ENCODE results near the gene CIB4. TPM values are rescaled to one million over a fixed set of nuclear protein-coding genes. Genes with fewer than 3 reads are reported as not detected.

CIB4 gene
- total and polyA plus RNA-seq, 2 donors (not counting 1 experiment from before 2014, with no cell fraction given), result not detected

DNA sequence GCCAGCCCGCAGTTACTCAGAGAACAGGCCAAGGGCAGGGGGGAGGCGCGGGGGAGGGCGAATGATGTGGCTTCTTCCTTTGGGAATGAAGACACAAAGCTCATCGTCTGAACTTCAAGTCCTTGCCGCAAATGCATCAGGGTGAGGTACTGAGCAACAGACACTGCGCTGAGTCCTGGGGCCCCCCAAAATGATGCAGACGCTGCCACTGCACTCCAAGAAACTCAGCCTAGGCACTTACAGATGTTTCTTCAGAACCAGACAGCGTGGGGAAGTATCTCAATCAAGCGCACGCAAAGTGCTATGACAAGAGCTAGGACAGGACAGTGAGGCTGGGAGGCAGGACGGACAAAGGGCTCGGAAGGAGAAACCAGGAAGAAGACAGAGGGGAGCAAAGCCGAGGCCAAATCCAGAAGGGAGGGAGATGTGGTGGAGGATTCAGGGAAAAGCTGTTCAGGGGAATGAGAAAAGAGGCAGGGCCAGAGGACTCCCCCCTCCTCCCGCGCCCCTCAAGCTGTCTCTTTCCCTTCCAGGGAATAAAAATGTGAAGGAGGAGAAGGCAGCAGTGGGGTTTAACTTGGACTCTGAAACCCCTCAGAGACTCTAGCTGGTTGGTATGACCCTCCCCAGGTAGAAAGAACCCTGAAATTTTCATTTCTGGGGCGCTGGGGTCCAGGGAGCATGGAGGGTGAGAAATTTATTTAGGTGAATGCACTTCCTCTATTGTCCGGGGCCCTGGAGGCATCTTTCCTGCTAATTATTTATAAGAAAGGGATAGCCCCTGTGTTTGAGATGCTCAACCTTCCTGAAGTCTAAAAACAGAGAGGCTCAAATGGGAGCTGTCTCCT lies 34.9 kb downstream of the CIB4 start:
- H3K9me3 ChIP-seq (ENCODE audit: control extremely low read depth in 1 of 3, control insufficient read depth in 2 of 3, insufficient read depth in 1 of 3, low read length in 2 of 3), result peaks cover 0 to 6% (median 0%) of the 10 kb centered on the region in 3 donors
- peaks cover 0 to 4% (median 1%) of the 10 kb centered on the region in 4 experiments for H3K27me3 ChIP-seq (replicated peaks in 1 of 4; ENCODE audit: control extremely low read depth in 1 of 4, control insufficient read depth in 3 of 4, insufficient read depth in 4 of 4, low read length in 3 of 4)
- Mint-ChIP-seq H3K9me3 (ENCODE audit: insufficient read depth) (peaks cover 3% of the 10 kb centered on the region), H3K27me3 (peaks cover 19% of the 10 kb centered on the region), H3K27ac (no peak overlapping the region), H3K4me1 (peaks cover 14% of the 10 kb centered on the region), H3K4me3 (no peak overlapping the region)
- intact Hi-C loops (cut with micrococcal nuclease), result no loop called here
- H3K4me3 ChIP-seq (ENCODE audit: control extremely low read depth in 1 of 5, extremely low read depth in 1 of 5, insufficient read depth in 1 of 5, low read depth in 2 of 5, low read length in 4 of 5), result no peak overlapping the region
- no peak overlapping the region for H3K4me2 ChIP-seq (replicated peaks; ENCODE audit: low read depth, low read length, poor library complexity, severe bottlenecking)
- H3K79me2 ChIP-seq (ENCODE audit: control insufficient read depth, insufficient read depth, low read length), result no peaks in the 10 kb centered on the region
- no peak overlapping the region for H3K27ac ChIP-seq (ENCODE audit: low read length in 2 of 2)
- ATAC-seq (ENCODE audit: low read depth) (no peak), DNase-seq (no peak)
- H3K36me3 ChIP-seq (replicated peaks in 1 of 2; ENCODE audit: control extremely low read depth in 1 of 2, control insufficient read depth in 1 of 2, extremely low read depth in 1 of 2, insufficient read depth in 2 of 2, low read length in 1 of 2), result no peaks in the 10 kb centered on the region
- 83% methylated on average over 16 of the region's 18 CpGs for WGBS (ENCODE audit: insufficient coverage)
- no peak overlapping the region for H2AFZ ChIP-seq (ENCODE audit: insufficient read depth, low read depth, low read length, poor library complexity, severe bottlenecking)
- ChIA-PET POLR2A (no interaction called here), CTCF (interaction anchor here (0.6 to 4.1 kb wide), 7 partner anchors 9 to 248 kb away, joined by 3 to 26 read pairs (median 3); no protein-coding TSS in a partner anchor)
- H3K9ac ChIP-seq (ENCODE audit: low read length), result no peak overlapping the region
- no peaks in the 10 kb centered on the region for H4K20me1 ChIP-seq (ENCODE audit: control insufficient read depth, insufficient read depth, low read length, poor library complexity, severe bottlenecking)
- H3K4me1 ChIP-seq (ENCODE audit: control insufficient read depth in 2 of 2, insufficient read depth in 2 of 2, low read length in 2 of 2), result peaks cover 7 to 18% of the 10 kb centered on the region in 2 donors
- TF ChIP-seq, protein P1, sequence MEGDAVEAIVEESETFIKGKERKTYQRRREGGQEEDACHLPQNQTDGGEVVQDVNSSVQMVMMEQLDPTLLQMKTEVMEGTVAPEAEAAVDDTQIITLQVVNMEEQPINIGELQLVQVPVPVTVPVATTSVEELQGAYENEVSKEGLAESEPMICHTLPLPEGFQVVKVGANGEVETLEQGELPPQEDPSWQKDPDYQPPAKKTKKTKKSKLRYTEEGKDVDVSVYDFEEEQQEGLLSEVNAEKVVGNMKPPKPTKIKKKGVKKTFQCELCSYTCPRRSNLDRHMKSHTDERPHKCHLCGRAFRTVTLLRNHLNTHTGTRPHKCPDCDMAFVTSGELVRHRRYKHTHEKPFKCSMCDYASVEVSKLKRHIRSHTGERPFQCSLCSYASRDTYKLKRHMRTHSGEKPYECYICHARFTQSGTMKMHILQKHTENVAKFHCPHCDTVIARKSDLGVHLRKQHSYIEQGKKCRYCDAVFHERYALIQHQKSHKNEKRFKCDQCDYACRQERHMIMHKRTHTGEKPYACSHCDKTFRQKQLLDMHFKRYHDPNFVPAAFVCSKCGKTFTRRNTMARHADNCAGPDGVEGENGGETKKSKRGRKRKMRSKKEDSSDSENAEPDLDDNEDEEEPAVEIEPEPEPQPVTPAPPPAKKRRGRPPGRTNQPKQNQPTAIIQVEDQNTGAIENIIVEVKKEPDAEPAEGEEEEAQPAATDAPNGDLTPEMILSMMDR (IDR thresholded peaks at IDR 0.05), result no peak
- no peak for TF ChIP-seq EZH2 (IDR thresholded peaks at IDR 0.05; ENCODE audit: borderline replicate concordance, insufficient read depth, low read depth, low read length, poor library complexity, severe bottlenecking)

Measured in B cell (primary cell).